Kidney epithelial cell (primary cell): Measurements from ENCODE around the gene RBM12. TPM values are rescaled to one million over a fixed set of nuclear protein-coding genes. Genes with fewer than 3 reads are reported as not detected.

Source experiments
- DNase-seq: peaks from one replicate; pipeline ENCODE4 v3.0.0-alpha.2; 2010; ENCODE audit warnings: low read depth
- H3K27me3 ChIP-seq: 2 replicates; pipeline ENCODE4 v1.6.0; 2011; ENCODE audit warnings: low read length; ENCODE audit not compliant: control insufficient read depth, insufficient read depth
- H3K36me3 ChIP-seq: 2 replicates; pipeline ENCODE4 v1.5.1; 2011; ENCODE audit warnings: low read length; ENCODE audit not compliant: control insufficient read depth, insufficient read depth
- H3K4me3 ChIP-seq: 2 replicates; pipeline ENCODE4 v1.5.1; 2011; ENCODE audit warnings: low read depth, mild to moderate bottlenecking, control low read depth, low read length
- total RNA-seq: library from RNA; depleted of rRNA; stranded (reverse); fragments of >200 nt; gene quantifications from 2 replicates; pipeline ENCODE4 v1.2.3, GENCODE V29; 2015
- TF ChIP-seq, protein P1 (sequence below): IDR thresholded peaks from 2 replicates; pipeline ENCODE4 v1.5.1; 2011; ENCODE audit warnings: mild to moderate bottlenecking, moderate library complexity, low read length, control low read depth, inconsistent platforms; ENCODE audit not compliant: insufficient read depth, poor library complexity, severe bottlenecking

Gene RBM12
- total RNA-seq, 1 donor from 2014 or later: 43.2 TPM

- Histone ChIP-seq H3K36me3 (peaks cover 7% of the 10 kb centered on the region), H3K27me3 (no peaks in the 10 kb centered on the region), H3K4me3 (no peak overlapping the region)
- no peak for DNase-seq
- TF ChIP-seq, protein P1, sequence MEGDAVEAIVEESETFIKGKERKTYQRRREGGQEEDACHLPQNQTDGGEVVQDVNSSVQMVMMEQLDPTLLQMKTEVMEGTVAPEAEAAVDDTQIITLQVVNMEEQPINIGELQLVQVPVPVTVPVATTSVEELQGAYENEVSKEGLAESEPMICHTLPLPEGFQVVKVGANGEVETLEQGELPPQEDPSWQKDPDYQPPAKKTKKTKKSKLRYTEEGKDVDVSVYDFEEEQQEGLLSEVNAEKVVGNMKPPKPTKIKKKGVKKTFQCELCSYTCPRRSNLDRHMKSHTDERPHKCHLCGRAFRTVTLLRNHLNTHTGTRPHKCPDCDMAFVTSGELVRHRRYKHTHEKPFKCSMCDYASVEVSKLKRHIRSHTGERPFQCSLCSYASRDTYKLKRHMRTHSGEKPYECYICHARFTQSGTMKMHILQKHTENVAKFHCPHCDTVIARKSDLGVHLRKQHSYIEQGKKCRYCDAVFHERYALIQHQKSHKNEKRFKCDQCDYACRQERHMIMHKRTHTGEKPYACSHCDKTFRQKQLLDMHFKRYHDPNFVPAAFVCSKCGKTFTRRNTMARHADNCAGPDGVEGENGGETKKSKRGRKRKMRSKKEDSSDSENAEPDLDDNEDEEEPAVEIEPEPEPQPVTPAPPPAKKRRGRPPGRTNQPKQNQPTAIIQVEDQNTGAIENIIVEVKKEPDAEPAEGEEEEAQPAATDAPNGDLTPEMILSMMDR: no peak
Observed at GRCh38 chr20:35657271-35657670, 7.4 kb downstream of the RBM12 start.

GRCh38 chr20:35654415-35654814 lies 10.3 kb downstream of the RBM12 start:
- peaks cover 7% of the 10 kb centered on the region for H3K36me3 ChIP-seq
- no peak overlapping the region for H3K4me3 ChIP-seq
- TF ChIP-seq, protein P1: no peak
- DNase-seq: no peak
- no peaks in the 10 kb centered on the region for H3K27me3 ChIP-seq

DNA sequence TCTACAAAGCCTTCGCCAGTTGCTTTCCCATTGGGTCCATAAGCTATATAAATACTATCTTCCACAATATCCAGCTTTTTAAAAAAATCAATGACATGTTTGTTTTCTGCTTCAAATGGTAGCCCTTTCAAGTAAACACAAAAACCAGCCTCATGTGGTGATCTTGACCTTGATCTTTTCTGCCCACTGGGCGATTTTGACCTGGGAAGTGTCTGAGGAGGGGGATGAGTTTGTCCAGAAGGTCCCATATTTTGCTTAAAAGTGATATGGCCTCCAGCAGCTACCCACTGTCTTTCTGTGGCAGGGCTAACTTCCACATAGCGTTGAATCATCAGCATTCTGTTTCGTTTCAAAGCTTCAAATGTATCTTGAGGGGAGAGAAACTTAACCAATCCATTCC lies 10.8 kb downstream of the RBM12 start:
- H3K27me3 ChIP-seq: no peaks in the 10 kb centered on the region
- TF ChIP-seq, protein P1: no peak
- no peak for DNase-seq
- H3K4me3 ChIP-seq: no peak overlapping the region
- peaks cover 7% of the 10 kb centered on the region for H3K36me3 ChIP-seq

- TF ChIP-seq, protein P1: no peak
- Histone ChIP-seq H3K36me3 (peaks cover 7% of the 10 kb centered on the region), H3K4me3 (no peak overlapping the region), H3K27me3 (no peaks in the 10 kb centered on the region)
- DNase-seq: no peak
Observed at GRCh38 chr20:35653430-35653734, 11.3 kb downstream of the RBM12 start.

DNA sequence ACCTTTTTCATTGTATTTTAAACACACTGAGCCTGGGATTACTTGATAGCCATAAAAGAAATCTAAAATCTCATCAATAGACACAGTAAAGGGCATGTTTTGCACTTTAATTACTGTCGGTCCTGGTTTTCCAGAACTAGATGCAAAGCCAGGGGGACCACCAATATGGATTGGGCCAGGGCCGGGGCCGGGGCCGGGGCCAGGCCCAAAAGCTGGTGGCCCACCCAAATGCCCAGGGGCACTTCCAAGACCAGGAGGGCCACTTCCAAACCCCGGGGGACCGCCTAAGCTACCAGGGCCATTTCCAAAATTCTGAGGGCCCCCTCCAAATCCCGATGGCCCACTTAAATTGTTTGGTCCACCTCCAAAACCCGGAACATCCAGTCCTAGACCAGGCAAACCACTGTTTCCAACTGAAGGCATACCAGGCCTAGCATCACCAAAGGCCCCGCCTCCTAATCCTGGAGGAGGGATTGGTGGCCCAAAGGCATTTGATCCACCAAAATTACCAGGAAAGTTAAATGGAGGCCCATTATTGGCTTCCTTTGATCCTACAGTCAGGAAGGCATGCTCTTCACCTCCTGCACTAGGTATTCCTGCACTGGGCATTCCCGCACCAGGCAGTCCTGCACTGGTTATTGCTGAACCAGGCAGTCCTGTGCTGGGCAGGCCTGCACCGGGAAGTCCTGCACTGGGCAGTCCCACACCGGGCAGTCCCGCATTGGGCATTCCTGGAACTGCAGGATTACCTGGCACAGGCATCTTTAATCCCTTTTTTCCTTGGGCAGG lies 11.9 kb downstream of the RBM12 start:
- DNase-seq: no peak
- Histone ChIP-seq H3K27me3 (no peaks in the 10 kb centered on the region), H3K36me3 (peaks cover 7% of the 10 kb centered on the region), H3K4me3 (no peak overlapping the region)
- TF ChIP-seq, protein P1: no peak

DNA sequence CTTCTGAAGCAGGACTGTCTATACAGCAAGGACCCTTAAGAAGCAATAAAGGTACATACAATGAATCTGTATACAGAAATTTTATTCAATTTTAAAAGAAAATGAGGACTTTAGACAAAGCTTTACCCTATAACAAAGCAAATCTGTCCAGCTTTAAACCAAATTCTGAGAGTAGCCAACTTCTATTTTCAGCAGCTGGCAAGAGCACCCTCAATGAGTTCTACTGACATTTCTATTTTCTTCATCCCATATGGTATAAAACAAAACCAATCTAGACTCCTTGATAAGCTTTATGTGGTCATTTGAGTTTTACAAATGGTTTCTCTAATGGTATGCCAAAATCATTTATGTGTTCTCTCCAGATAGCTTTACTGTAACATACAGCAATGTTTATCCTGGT lies 12.7 kb downstream of the RBM12 start:
- H3K36me3 ChIP-seq: peaks cover 7% of the 10 kb centered on the region
- DNase-seq: no peak
- no peak overlapping the region for H3K4me3 ChIP-seq
- no peaks in the 10 kb centered on the region for H3K27me3 ChIP-seq
- TF ChIP-seq, protein P1: no peak
